HCT116 (cell line): Measurements from ENCODE around the gene PGC. TPM values are rescaled to one million over a fixed set of nuclear protein-coding genes. Genes with fewer than 3 reads are reported as not detected.

ENCODE experiments used
- ATAC-seq: fragments of 200-7000 bp; cut with Tn5 transposase; 2 replicates; pipeline ENCODE4 v1.9.1; 2020; ENCODE audit warnings: mild to moderate bottlenecking, moderate library complexity
- BruUV-seq: library from RNA; stranded (reverse); fragments of 400-500 nt; replicated peaks from 2 replicates; lab custom pipeline; 2021; lab: Mats Ljungman, UMichigan
- CTCF ChIA-PET: fragments of 300-600 bp; sonication (Branson Sonifier 250); formaldehyde crosslinking; loops from one replicate; lab custom pipeline; 2021; ENCODE audit warnings: antibody characterized with exemption; lab: Charles Lee
- POLR2A ChIA-PET: fragments of 300-600, 350-600 bp; sonication (Branson Sonifier 250); formaldehyde crosslinking; loops from one replicate; lab custom pipeline; 2021; ENCODE audit warnings: antibody characterized with exemption; lab: Charles Lee
- RAD21 ChIA-PET, 2 experiments: fragments of 300-600 bp; sonication (Branson Sonifier 250); formaldehyde crosslinking; loops; one replicate each; lab custom pipeline; 2023; ENCODE audit warnings: low total read pairs in 2 of 2; ENCODE audit not compliant: uncharacterized antibody in 2 of 2, unreplicated experiment in 2 of 2, low non-redundant PET in 1 of 2; lab: Charles Lee
- DNase-seq: peaks from one replicate; pipeline ENCODE4 v3.0.0-alpha.2; 2010; ENCODE audit warnings: low read depth, low spot score
- H2AFZ ChIP-seq: fragments of 200-600 bp; shearing (Covaris generic), sonication (generic); 2 replicates; pipeline ENCODE4 v1.6.1; 2017; ENCODE audit warnings: low read depth, mixed run types, mixed read lengths, antibody characterized with exemption, low read length; ENCODE audit not compliant: poor library complexity, severe bottlenecking
- H3K27ac ChIP-seq: 2 replicates; pipeline ENCODE4 v1.5.1; 2012; ENCODE audit warnings: low read depth, low read length
- H3K27me3 ChIP-seq: fragments of 200-600 bp; sonication (generic); 2 replicates; pipeline ENCODE4 v1.6.1; 2016; ENCODE audit warnings: mixed run types, low read length, mixed read lengths; ENCODE audit not compliant: insufficient read depth
- H3K36me3 ChIP-seq, 2 experiments: fragments of 200-500 bp in 1 of 2; fragments of 200-600 bp in 1 of 2; sonication (Bioruptor generic) in 1 of 2; sonication (generic) in 1 of 2; 2 replicates each; pipeline versions ENCODE4 v1.5.1 to v1.6.1; 2014 to 2016; ENCODE audit warnings: low read length in 2 of 2, inconsistent platforms in 1 of 2, mixed read lengths in 1 of 2, mixed run types in 1 of 2; ENCODE audit not compliant: insufficient read depth in 2 of 2, control insufficient read depth in 1 of 2
- H3K4me1 ChIP-seq, 2 experiments: fragments of 200-600 bp in 1 of 2; sonication (generic) in 1 of 2; 2 replicates each; pipeline versions ENCODE4 v1.5.1 to v1.6.1; 2012 to 2017; ENCODE audit warnings: low read length in 2 of 2, inconsistent platforms in 1 of 2, mild to moderate bottlenecking in 1 of 2, mixed read lengths in 1 of 2, mixed run types in 1 of 2, moderate library complexity in 1 of 2; ENCODE audit not compliant: insufficient read depth in 2 of 2, control insufficient read depth in 1 of 2
- H3K4me2 ChIP-seq: fragments of 200-600 bp; sonication (generic); 2 replicates; pipeline ENCODE4 v1.6.1; 2017; ENCODE audit warnings: mixed run types, low read length, mixed read lengths
- H3K4me3 ChIP-seq, 2 experiments: fragments of 200-600 bp in 1 of 2; sonication (generic) in 1 of 2; replicated peaks in 1 of 2; 2 replicates each; pipeline ENCODE4 v1.5.1; 2011 to 2016; ENCODE audit warnings: low read length in 2 of 2, control low read depth in 1 of 2, low read depth in 1 of 2, mild to moderate bottlenecking in 1 of 2, mixed read lengths in 1 of 2, mixed run types in 1 of 2
- H3K79me2 ChIP-seq: fragments of 200-600 bp; sonication (generic); 2 replicates; pipeline ENCODE4 v1.6.1; 2017; ENCODE audit warnings: mild to moderate bottlenecking, mixed run types, low read length, moderate library complexity, mixed read lengths; ENCODE audit not compliant: insufficient read depth
- H3K9ac ChIP-seq: fragments of 200-600 bp; sonication (generic); 2 replicates; pipeline ENCODE4 v1.6.1; 2016; ENCODE audit warnings: low read length, mixed read lengths
- H3K9me2 ChIP-seq: fragments of 200-600 bp; sonication (generic), shearing (Covaris generic); 2 replicates; pipeline ENCODE4 v1.6.1; 2017; ENCODE audit warnings: mixed run types, mild to moderate bottlenecking, moderate library complexity; ENCODE audit not compliant: insufficient read depth
- H3K9me3 ChIP-seq, 2 experiments: fragments of 200-500 bp in 1 of 2; fragments of 200-600 bp in 1 of 2; sonication (Bioruptor generic) in 1 of 2; sonication (generic) in 1 of 2; 2 replicates each; pipeline ENCODE4 v1.6.1; 2014 to 2017; ENCODE audit warnings: low read length in 2 of 2, mixed read lengths in 2 of 2, inconsistent platforms in 1 of 2, low read depth in 1 of 2, mild to moderate bottlenecking in 1 of 2, mixed run types in 1 of 2, moderate library complexity in 1 of 2; ENCODE audit not compliant: control insufficient read depth in 1 of 2, insufficient read depth in 1 of 2
- H4K20me1 ChIP-seq: fragments of 200-600 bp; sonication (generic), shearing (Covaris generic); 2 replicates; pipeline ENCODE4 v1.6.1; 2017; ENCODE audit warnings: mixed run types, mild to moderate bottlenecking, moderate library complexity; ENCODE audit not compliant: insufficient read depth
- ATF3 ChIP-seq: IDR thresholded peaks from 2 replicates; pipeline ENCODE4 v1.6.1; 2012
- CTCF ChIP-seq, 3 experiments: fragments of 200-600 bp in 1 of 3; sonication (generic) in 1 of 3; IDR thresholded peaks in 2 of 3; conservative IDR thresholded peaks in 1 of 3; 2 replicates each; pipeline ENCODE4 v1.5.1; 2012 to 2017; ENCODE audit warnings: low read depth in 2 of 3, low read length in 2 of 3, antibody characterized with exemption in 1 of 3, borderline replicate concordance in 1 of 3, control low read depth in 1 of 3, mild to moderate bottlenecking in 1 of 3, mixed read lengths in 1 of 3, mixed run types in 1 of 3, moderate library complexity in 1 of 3; ENCODE audit not compliant: insufficient read depth in 1 of 3
- EGR1 ChIP-seq: IDR thresholded peaks from 2 replicates; pipeline ENCODE4 v1.6.1; 2012; ENCODE audit warnings: low read depth
- EZH2 ChIP-seq: fragments of 200-600 bp; sonication (generic); IDR thresholded peaks from 2 replicates; pipeline ENCODE4 v1.6.1; 2017; ENCODE audit warnings: antibody characterized with exemption, mixed run types
- EZH2phosphoT487 ChIP-seq: fragments of 200-600 bp; IDR thresholded peaks from 2 replicates; pipeline ENCODE4 v1.6.1; 2018; ENCODE audit warnings: antibody characterized with exemption, borderline replicate concordance
- FOSL1 ChIP-seq: IDR thresholded peaks from 2 replicates; pipeline ENCODE4 v1.6.1; 2012; ENCODE audit warnings: low read depth
- JUND ChIP-seq: IDR thresholded peaks from 2 replicates; pipeline ENCODE4 v1.6.1; 2012
- MAX ChIP-seq: IDR thresholded peaks from 2 replicates; pipeline ENCODE4 v1.6.1; 2012
- POLR2A ChIP-seq: IDR thresholded peaks from 2 replicates; pipeline ENCODE4 v1.7.0; 2011; ENCODE audit warnings: borderline replicate concordance; ENCODE audit not compliant: insufficient read depth, insufficient read length; ENCODE audit errors: extremely low read depth
- RAD21 ChIP-seq: IDR thresholded peaks from 2 replicates; pipeline ENCODE4 v1.6.1; 2012; ENCODE audit warnings: low read depth, mild to moderate bottlenecking
- REST ChIP-seq: IDR thresholded peaks from 2 replicates; pipeline ENCODE4 v1.6.1; 2012; ENCODE audit warnings: low read depth
- SP1 ChIP-seq: IDR thresholded peaks from 2 replicates; pipeline ENCODE4 v1.6.1; 2012; ENCODE audit warnings: low read depth
- TCF7L2 ChIP-seq: IDR thresholded peaks from 2 replicates; pipeline ENCODE4 v1.7.0; 2011; ENCODE audit warnings: borderline replicate concordance, inconsistent platforms; ENCODE audit not compliant: insufficient read depth, insufficient read length; ENCODE audit errors: extremely low read depth
- ZFX ChIP-seq: fragments of 450-650 bp; IDR thresholded peaks from 2 replicates; pipeline ENCODE4 v1.6.1; 2017
- ZNF274 ChIP-seq: fragments of 200-500 bp; sonication (Bioruptor generic); IDR thresholded peaks from 2 replicates; pipeline ENCODE4 v1.6.1; 2014; ENCODE audit warnings: mild to moderate bottlenecking, low read depth, low read length, inconsistent platforms
- intact Hi-C: fragments of 100-400 bp; cut with micrococcal nuclease; formaldehyde crosslinking; loops from 2 replicates; pipeline ENCODE4 v1.10.0; 2022
- total RNA-seq: library from RNA; stranded (reverse); gene quantifications from one replicate; pipeline ENCODE4 v1.2.1, GENCODE V29; 2021; ENCODE audit not compliant: unreplicated experiment

PGC gene
- total RNA-seq, 1 experiment from 2014 or later = 1.2 TPM

- DNase-seq (no peak), ATAC-seq (no peak)
- H3K27me3 ChIP-seq = no peaks in the 10 kb centered on the region
- H3K36me3 ChIP-seq = no peaks in the 10 kb centered on the region
- no peak overlapping the region for H3K27ac ChIP-seq
- BruUV-seq = no TSS peak
- no peaks in the 10 kb centered on the region for H3K79me2 ChIP-seq
- no peaks in the 10 kb centered on the region for H3K9me3 ChIP-seq
- no peak overlapping the region for H3K4me2 ChIP-seq
- TF ChIP-seq ATF3 (no peak), REST (no peak), JUND (no peak), ZNF274 (no peak), CTCF (IDR thresholded peaks at IDR 0.05 in 2 of 3, conservative IDR thresholded peaks at IDR 0.05 in 1 of 3; ENCODE audit: borderline replicate concordance in 1 of 3, insufficient read depth in 1 of 3, low read depth in 2 of 3, low read length in 2 of 3) (no peak), EZH2phosphoT487 (no peak), SP1 (no peak), TCF7L2 (no peak), EZH2 (no peak), EGR1 (no peak), ZFX (no peak), MAX (no peak), POLR2A (no peak), RAD21 (no peak), FOSL1 (no peak)
- H3K4me1 ChIP-seq = peaks cover 13 to 26% of the 10 kb centered on the region in 2 experiments
- CTCF ChIA-PET = no interaction called here
- intact Hi-C loops = no loop called here
- no peaks in the 10 kb centered on the region for H3K9me2 ChIP-seq
- H3K4me3 ChIP-seq = no peak overlapping the region
- no peak overlapping the region for H3K9ac ChIP-seq
- POLR2A ChIA-PET = no interaction called here
- no peak overlapping the region for H2AFZ ChIP-seq
- no peaks in the 10 kb centered on the region for H4K20me1 ChIP-seq
- RAD21 ChIA-PET = no interaction called here
Observed at GRCh38 chr6:41732149-41732548, 15.0 kb downstream of the PGC start.
